Jurkat, Clone E6-1 (cell line): ENCODE measurements around the gene CNOT6L. TPM values are rescaled to one million over a fixed set of nuclear protein-coding genes. Genes with fewer than 3 reads are reported as not detected.
"Not testable (repeated sequence)": the region's sequence is repeated elsewhere in the genome, so short reads cannot be mapped to it uniquely, and the experiment has no call there.

Experiments
- DNase-seq: peaks from one replicate; pipeline ENCODE4 v3.0.0-alpha.2; 2011; ENCODE audit warnings: low read depth, low spot score
- H3K4me3 ChIP-seq: 2 replicates; pipeline ENCODE4 v1.5.1; 2011; ENCODE audit warnings: mild to moderate bottlenecking, low read length, control low read depth, moderate library complexity
- polyA plus RNA-seq: library from polyadenylated mRNA; unstranded; fragments of >200 nt; gene quantifications from one replicate; pipeline ENCODE4 v1.2.1, GENCODE V29; 2012; ENCODE audit warnings: missing spikeins; ENCODE audit not compliant: insufficient read length, insufficient read depth

Gene CNOT6L
- polyA plus RNA-seq, result 13.0 TPM

DNA sequence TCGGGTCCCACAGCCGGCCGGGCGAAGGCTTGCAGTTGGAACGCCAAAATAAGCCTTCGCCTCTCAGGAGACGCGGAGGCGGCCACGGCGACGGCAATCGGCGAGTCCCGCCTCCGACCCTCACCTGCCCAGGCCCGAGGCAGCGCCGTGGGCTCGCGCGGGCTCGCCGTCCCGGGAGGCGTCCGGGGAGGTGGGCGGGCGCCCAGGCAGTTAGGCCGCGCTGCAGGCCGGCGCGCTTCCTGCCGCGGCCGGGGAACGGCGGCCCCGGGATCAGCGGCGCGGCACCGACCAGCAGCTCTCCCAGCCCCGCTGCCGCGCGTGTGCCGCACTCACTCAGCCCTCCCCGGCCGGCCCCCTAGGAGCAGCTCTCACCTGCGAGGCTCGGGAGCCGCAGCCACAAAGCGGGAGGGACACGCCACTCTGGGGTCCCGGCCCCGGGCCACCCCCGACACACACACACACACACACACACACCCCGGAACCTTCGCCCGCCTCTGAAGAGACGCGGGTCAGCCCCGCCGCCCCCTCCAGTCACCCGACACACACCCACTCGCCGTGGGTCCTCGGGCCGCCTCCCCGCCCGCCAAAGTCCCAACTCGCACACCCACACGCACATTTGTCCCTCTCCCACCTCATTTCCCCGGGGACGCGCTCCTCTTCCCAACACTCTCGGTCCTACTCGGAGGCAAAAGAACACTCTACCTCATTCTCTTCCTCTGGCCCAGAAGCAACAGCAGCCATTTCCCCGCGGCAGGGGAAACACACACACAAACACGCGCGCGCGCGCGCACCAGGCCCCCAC lies at the start of gene CNOT6L:
Gene CNOT6L (minus strand): TSS at position 767 of the 802 bp plus-strand sequence. CDS start 60 bp downstream, at position 707.
- DNase-seq, result peak; percentile 46
- H3K4me3 ChIP-seq, result peak within 1 kb of the TSS; percentile 79

DNA sequence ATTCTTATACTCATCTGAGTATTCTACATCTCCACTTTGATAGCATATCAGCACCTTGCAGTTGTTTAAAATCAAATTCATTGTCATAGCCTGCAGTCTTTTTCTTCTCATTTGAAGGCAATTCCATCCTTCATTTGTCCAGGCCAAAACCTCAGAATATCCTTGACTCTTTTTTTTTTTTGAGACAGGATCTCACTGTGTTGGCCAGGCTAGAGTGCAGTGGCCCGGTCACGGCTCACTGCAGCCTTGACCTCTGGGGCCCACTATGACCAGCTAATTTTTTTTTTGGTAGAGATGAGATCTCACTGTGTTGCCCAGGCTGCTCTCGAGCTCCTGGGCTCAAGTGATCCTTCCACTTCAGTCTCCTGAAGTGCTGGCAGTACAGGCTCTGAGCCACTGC lies 46.1 kb upstream of the CNOT6L start:
- no peak for DNase-seq
- H3K4me3 ChIP-seq, result no peak overlapping the region

DNA sequence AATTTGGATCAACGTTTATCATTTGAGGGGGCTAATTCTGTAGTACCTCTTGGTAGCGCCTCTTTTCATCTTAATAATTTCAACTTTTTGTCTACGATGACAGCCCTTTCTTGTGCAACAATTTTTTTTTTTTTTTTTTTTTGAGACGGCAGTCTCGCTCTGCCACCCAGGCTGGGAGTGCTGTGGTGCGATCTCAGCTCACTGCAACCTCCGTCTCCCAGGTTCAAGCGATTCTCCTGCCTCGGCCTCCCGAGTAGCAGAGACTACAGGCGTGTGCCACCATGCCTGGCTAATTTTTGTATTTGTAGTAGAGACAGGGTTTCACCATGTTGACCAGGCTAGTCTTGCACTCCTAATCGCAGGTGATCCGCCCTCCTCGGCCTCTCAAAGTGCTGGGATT lies 44.2 kb upstream of the CNOT6L start:
- peak overlapping the region; percentile 97 for H3K4me3 ChIP-seq
- not testable (repeated sequence) for DNase-seq

DNA sequence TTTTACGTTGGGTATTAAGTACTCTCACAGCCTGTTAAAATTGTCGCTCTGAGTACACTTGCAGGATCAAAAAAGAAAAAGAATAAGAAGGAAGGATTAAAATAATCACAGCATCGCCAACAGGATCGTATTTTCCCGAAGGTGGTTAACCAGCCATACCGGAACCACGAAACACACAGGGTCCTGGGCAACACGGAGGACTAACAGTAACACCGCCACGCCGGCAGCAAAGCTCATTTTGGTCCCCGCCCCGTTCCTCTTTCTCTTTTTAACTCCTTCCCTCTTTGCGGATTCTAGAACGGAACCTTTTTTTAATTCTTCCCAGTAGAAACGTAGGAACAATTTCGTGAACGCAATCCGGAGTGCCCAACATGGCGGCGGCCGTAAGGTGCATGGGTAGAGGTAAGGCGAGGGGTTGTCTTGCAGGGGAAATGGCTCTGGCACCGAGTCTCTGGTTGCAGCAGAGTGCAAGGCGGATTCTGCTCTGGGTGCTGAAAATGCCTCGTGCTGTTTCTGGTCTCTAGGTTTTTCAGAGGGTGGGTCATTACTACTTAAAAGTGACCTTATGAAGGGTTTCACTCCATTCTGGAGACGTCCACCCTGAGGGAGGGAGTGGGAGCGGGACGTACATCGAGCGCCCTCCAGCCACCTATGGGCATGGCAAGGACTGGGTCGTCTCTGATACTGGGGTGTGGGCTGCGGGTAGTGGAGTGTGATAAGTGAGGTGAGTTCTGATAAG lies 43.5 kb upstream of the CNOT6L start, which contains the start of gene MRPL1:
Gene MRPL1 (plus strand): TSS at position 353 of the 739 bp plus-strand sequence. CDS start 19 bp downstream, at position 372.
- DNase-seq, result peak; percentile 98
- peak within 1 kb of the TSS; percentile 97 for H3K4me3 ChIP-seq

DNA sequence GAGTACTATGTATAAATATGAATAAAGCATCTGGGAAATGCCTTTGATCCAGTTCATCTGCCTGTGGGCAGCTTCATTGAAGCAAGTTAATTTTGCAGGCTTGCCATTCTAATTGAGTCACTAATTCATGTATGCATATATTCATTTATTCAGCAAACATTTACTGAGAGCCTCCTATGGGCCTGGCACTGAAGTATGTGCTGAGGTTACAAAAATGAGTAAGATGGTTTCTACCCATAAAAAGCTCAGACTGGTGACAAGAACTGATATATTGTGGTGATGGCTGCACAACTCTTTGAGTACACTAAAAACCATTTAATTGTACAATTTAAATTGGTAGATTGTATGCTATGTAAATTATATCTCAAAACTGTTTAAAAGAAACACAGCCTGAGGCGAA lies 42.3 kb upstream of the CNOT6L start:
- no peak for DNase-seq
- peak overlapping the region; percentile 97 for H3K4me3 ChIP-seq

DNA sequence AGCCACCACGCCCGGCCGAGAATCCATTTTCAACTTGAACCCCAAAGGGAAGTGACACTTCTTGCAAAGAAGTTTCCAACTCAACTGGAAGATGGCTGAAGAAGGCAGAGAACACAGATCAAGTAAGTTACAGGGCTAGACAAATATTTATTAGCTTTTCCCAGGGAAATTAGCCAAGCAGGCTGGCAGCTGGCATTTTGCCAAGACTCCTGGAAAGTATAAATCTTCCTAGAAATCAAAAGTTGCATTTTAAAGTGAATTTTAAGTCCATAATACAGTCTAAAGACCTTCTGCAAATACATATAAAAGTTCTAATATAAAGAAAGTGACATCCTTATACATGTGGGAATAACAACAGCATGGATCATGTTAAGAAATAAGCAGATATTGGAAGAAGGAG lies 40.1 kb upstream of the CNOT6L start:
- DNase-seq, result no peak
- no peak overlapping the region for H3K4me3 ChIP-seq

DNA sequence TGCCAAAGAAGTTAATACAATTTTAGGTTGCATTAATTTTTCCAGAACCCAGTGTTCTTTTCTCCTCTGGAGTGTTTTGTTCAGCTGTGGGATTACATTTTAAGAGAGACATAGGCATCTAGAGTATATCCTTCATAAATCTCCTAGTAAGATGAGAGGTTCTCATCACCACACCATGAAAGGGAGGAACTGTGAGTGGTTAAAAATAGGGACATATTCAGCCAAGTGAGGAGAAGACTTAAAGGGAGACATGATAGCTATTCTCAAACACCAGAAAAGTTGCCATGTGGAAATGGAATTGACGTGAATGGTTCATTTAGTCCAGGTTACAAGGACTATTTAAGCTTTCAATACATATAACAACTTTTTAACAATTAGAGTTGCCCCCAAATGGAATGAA lies 37.0 kb upstream of the CNOT6L start:
- H3K4me3 ChIP-seq, result no peak overlapping the region
- DNase-seq, result no peak

DNA sequence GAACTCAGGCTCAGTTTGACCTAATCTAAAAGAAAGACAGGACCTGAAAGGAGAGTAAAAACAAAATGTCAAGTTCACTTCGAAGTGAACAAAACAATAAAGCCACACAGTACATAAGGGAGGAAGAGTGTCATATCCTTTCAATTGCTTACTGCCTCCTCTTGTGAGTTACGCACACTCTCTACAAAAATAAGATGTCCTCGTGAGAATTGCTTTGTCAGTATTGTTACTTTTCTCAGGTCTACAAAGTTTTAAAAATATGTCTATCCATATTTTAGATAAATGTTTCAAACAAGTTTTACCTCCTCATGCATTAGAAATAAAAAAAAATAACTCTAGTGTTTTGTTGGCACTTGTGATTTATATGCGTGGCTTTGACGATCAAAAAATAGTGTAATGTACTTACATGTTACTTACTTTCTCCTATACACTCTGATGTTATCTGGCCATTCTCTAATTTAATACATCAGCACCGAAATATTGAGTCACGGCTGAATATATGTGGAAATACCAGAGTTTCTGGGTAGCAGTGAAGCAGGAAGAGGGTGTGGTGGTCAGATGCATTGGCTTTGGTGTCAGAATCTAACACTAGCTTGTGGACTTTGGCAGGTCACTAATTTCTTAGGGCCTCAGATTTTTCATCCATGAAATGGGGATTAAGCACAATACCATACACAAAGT lies 35.4 kb upstream of the CNOT6L start:
- no peak overlapping the region for H3K4me3 ChIP-seq
- DNase-seq, result no peak

DNA sequence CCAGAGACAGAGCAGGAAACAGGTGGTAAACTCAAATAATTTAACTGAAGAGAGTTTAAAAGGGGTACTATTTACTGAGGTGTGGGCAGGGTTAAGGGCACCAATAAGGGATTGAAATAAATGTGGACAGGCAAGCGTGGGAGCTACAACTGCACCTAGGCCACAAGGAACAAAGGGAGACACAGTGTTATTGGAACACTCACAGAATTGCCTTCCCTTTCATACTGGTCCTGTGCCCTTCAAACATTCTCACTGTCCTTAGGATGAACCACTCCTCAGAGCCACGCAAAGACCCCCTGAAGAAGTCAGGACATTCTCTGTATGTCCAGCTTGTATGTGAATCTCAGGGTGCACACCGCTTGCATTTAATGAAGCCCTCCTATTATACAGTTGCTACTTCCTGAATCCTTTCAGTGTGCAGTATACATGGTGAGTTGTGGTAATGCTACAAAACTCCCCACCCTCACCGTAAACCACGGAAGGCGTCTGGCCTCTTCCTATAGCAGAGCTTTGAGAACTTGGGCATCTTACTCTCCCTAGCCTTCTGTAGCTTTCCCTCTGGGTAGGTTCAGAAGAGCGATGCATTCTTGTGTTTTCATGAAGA lies 33.8 kb upstream of the CNOT6L start:
- H3K4me3 ChIP-seq, result peak overlapping the region; percentile 37
- DNase-seq, result peak; percentile 93

DNA sequence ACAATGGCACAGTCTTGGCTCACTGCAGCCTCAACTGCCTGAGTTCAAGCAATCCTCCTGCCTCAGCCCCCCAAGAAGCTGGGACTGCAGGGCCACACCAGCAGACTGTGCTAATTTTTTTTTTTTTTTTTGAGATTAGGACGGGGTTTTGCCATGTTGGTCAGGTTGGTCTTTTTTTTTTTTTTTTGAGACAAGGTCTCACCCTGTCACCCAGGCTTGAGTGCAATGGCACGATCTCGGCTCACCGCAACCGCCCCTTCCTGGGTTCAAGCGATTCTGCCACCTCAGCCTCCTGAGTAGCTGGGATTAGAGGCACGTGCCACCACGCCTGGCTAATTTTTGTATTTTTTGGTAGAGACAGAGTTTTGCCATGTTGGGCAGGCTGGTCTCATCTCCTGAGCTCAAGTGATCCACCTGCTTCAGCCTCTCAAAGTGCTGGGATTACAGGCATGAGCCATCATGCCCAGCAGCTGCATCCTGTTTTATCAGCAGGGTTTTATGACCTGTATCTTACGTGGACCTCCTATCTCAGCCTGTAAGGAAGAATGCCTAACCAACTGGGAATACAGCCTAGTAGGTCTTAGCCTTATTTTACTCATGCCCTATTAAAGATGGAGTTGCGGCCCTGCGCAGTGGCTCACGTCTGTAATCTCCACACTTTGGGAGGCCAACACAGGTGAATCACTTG lies 30.3 kb upstream of the CNOT6L start:
- no peak overlapping the region for H3K4me3 ChIP-seq
- no peak for DNase-seq

DNA sequence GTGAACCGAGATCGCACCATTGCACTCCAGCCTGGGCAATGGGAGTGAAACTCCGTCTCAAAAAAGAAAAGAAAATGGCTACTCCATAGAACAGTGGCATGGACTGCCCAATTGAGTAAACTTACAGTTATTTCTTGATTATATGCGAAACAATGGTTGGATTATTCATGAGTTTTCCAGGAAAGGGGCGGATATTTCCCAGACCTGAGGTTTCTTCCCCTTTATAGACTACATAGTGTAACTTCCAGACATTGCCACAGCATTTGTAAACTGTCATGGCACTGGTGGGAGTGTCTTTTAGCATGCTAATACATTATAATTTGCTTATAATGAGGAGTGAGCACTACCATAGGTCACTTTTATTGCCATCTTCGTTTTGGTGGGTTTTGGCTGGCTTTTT lies 29.3 kb upstream of the CNOT6L start:
- DNase-seq, result no peak
- H3K4me3 ChIP-seq, result no peak overlapping the region

DNA sequence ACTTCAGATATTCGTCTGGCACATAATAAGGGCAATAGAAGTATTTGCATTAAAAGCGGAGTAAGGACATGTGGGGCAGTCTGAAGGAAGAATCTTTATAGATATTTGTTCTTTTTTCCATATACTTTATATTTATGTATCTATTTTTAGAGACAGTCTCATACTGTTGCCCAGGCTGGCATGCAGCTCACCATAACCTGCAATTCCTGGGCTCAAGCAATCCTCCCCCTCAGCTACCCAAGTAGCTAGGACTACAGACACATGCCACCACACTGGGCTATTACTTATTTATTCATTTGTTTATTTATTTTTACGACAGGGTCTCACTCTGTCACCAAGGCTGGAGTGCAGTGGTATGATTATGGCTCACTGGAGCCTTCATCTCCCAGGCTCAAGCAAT lies 26.8 kb upstream of the CNOT6L start:
- DNase-seq, result no peak

DNA sequence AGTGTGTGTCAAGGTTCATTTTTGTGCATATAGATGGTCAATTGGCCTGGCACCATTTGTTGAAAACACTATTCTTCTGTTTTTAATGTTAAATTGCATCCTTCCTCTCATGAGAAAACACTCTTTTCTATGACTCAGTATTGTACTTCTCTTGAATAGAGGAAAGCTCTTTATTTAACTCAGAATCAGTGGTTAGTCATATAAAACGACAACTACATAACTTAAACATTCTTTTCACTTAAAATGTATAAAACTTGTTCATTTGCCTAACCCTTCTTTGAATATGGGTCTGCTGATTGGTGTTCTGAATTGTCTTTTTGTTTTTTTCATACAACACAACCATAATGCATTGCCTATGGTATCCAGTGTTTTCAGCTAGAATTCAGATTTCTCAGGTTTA lies 26.2 kb upstream of the CNOT6L start:
- no peak overlapping the region for H3K4me3 ChIP-seq
- DNase-seq, result no peak

More for the DNA sequence above, 26.8 kb upstream of the CNOT6L start:
- no peak overlapping the region for H3K4me3 ChIP-seq

DNA sequence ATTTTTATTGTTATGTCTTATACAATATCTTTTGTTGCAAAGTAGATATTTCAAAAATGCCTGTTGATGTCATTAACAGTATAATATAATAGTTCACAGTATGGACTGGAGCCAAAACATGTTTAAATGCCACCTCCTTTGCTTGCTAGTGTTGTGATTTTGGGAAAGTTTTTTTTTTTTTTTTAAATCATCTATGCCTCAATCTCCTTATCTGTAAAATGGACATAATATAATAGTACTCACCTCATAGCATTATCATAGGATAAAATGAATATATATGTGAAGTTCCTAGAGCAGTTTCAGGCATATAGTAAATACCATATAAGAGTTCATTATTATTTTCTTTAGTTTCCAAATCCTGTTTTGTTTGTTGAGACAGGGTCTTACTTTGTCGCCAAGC lies 25.2 kb upstream of the CNOT6L start:
- no peak for DNase-seq
- H3K4me3 ChIP-seq, result no peak overlapping the region

DNA sequence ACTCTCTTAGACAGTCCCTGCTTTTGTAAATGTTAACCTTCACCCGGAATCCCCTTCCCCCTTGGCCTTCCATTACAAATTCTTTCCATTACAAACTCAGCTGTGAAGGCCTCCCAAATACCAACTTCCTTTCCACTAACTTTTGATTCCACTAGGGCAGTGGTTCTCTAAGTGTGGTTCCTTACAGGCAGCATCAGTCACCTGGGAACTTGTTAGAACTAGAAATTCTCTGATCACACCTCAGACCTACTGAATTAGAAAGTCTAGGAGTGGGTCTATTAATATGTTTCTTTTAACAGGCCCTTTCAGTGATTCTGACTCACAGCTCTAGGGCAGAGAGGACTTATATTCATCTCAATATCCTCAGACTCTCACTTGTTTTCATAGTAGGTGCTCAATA lies 24.5 kb upstream of the CNOT6L start:
- no peak for DNase-seq
- no peak overlapping the region for H3K4me3 ChIP-seq

DNA sequence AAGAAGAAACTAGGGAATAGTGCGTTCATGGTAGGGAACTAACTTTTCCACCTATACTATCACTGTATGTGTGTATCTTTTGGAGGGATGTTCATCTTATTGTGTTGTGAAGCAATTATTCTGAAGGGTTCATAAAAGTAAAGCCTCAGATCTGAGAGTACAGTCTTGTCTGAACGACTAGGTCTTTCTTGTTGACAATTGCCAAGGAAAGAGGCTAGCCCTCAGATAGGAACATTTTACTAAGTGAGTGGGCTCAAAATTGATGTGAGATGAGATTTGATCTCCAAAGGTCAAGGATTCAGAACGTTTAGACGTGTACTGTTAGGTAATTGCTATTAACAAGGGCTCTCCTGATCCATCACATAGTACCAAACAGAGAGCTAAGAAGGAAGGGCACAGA lies 15.2 kb upstream of the CNOT6L start:
- no peak for DNase-seq
- no peak overlapping the region for H3K4me3 ChIP-seq

DNA sequence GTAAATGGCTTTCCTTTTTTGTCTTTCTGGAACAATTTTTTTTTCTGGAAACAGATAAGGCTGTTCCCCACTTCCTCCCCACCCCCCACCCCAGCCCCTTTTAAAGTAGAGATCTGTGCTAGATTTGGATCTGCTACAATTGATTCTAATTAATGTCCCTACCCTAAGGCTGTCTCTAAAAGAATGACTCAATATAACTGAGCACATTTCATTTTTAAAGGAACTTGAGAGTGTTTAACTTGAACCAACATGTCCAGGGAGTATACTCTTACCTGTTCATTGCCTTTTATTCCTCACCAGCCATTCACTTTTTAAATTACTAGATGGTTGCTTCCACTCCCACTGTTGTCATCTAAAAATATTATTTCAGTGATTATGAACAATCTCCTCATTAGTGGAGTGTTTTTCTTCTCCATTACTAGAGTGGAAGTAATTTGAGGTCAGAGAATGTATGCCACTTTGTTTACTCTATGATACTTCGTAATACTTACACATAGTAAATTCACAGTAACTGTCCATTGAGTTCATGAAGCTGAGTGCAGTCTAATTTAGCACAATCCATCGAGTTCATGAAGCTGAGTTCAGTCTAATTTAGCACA lies 14.1 kb upstream of the CNOT6L start:
- no peak for DNase-seq
- H3K4me3 ChIP-seq, result no peak overlapping the region

DNA sequence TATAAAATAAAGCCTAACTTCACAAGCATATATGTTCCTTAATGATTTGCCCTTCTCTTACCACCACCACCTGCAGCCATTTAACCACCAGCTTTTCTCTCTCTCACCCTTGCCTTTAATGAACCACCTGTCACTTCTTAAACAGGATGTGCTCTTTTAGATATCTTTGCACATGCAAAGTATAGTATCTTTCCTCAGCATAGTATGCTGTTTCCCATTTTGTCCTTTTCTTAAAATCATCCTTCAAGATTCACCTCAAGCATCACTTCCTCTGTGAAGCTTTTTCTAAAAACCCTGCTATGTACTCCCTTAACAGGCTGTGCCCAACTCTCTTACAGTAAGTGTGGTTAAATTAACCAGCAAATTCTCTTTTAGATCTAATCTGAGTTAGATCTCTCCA lies 8.2 kb upstream of the CNOT6L start:
- no peak overlapping the region for H3K4me3 ChIP-seq
- DNase-seq, result peak; percentile 92
